ENCODE measurements around the gene UBE2J2.

DNA sequence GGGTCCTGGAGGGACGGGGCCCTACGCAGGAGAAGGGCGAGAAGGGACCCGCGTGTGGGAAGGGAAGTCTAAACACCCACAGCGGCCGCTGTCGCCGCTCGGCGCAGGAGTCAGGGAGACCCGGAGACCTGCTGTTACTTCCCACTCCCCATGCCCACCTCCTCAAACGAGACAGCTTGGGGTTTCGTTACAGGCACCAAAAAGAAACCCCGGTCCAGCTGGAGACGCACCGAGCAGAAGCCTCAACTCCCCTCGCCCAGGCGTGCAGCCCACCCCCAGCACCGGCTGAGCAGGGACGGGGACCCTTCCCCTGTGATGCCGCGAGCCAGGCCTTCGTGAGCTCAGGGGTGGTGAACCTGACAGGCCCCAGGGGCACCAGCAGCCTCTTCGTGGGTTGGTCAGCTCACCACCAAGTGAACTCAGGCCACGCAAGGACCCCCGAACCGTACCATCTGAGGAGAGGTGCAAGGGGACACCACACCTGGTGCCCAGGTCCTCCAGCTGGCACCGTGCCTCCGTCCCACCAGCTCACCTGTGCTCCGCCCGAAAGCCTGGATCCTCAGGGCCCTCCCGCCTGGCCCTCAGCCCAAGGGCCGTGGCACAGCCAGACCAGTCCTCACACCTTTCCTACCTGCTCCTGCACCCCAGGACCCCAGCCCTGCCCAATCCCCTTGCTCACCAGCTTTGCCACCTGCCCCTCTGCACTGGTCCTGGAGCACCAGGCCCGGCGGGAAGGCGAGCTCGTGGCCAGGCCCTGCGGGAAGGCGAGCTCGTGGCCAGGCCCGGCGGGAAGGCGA lies 46.9 kb downstream of the UBE2J2 start:
- TF ChIP-seq, protein P1, sequence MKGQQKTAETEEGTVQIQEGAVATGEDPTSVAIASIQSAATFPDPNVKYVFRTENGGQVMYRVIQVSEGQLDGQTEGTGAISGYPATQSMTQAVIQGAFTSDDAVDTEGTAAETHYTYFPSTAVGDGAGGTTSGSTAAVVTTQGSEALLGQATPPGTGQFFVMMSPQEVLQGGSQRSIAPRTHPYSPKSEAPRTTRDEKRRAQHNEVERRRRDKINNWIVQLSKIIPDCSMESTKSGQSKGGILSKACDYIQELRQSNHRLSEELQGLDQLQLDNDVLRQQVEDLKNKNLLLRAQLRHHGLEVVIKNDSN (IDR thresholded peaks at IDR 0.05) = no peak
- TF ChIP-seq EP300 (IDR thresholded peaks at IDR 0.05; ENCODE audit: borderline replicate concordance) (no peak), TAF1 (IDR thresholded peaks at IDR 0.05; ENCODE audit: low read depth) (no peak), NFIC (IDR thresholded peaks at IDR 0.05) (no peak), EGR1 (IDR thresholded peaks at IDR 0.05) (no peak)
- TF ChIP-seq, protein P2, sequence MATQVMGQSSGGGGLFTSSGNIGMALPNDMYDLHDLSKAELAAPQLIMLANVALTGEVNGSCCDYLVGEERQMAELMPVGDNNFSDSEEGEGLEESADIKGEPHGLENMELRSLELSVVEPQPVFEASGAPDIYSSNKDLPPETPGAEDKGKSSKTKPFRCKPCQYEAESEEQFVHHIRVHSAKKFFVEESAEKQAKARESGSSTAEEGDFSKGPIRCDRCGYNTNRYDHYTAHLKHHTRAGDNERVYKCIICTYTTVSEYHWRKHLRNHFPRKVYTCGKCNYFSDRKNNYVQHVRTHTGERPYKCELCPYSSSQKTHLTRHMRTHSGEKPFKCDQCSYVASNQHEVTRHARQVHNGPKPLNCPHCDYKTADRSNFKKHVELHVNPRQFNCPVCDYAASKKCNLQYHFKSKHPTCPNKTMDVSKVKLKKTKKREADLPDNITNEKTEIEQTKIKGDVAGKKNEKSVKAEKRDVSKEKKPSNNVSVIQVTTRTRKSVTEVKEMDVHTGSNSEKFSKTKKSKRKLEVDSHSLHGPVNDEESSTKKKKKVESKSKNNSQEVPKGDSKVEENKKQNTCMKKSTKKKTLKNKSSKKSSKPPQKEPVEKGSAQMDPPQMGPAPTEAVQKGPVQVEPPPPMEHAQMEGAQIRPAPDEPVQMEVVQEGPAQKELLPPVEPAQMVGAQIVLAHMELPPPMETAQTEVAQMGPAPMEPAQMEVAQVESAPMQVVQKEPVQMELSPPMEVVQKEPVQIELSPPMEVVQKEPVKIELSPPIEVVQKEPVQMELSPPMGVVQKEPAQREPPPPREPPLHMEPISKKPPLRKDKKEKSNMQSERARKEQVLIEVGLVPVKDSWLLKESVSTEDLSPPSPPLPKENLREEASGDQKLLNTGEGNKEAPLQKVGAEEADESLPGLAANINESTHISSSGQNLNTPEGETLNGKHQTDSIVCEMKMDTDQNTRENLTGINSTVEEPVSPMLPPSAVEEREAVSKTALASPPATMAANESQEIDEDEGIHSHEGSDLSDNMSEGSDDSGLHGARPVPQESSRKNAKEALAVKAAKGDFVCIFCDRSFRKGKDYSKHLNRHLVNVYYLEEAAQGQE (IDR thresholded peaks at IDR 0.05; ENCODE audit: low read depth) = no peak
